Measurements from ENCODE around the gene DNM2.
A peak's percentile ranks its signal among the peaks of the same experiment; 100 is the strongest.
"Not testable (repeated sequence)": the region's sequence is repeated elsewhere in the genome, so short reads cannot be mapped to it uniquely, and the experiment has no call there.

Gene DNM2

DNA sequence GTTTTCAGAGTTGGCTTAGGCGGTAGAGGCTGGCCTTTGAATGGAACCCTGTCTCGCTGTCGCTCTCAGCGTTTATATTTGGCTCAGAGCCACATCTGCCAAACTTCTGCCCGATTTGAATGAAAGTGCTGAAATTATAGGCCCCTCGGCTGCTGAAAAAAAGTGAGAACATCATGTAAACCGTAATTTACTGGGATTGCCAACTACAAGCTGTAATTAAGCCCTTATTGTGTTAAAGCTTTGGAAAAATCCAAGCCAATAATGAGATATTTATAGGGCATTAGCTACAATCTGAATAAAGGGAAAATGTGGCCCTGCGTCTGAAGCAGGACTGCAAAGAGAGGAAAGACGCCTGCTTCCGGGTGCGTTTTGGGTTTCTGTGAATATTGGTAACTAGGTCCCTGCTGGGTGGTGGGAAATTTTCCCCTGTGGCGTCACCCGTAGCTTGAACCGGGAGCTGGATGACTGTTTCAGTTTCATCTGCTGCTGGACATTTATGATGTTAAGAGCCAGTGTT lies 9.9 kb downstream of the DNM2 start:
- no peak for DNase-seq

DNA sequence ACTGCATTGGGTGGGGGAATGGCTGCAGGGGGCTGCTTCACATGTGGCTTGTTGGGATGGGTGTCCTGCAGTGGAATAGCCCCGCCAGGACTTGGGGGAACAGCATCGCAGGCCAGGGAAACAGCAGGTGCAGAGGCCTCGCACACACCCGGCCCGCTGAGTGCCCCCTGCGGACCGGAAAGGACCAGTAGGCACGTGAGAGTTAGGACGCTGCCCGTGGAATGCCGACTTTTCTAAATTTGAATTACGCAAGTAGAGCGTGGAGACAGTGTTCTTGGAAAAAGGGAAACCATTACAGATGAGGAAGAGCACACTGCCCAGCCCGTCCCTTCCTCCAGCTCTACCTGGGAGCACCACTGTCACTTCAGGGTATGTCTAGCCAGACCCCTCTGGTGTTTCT lies 11.5 kb downstream of the DNM2 start:
- DNase-seq, result no peak

DNA sequence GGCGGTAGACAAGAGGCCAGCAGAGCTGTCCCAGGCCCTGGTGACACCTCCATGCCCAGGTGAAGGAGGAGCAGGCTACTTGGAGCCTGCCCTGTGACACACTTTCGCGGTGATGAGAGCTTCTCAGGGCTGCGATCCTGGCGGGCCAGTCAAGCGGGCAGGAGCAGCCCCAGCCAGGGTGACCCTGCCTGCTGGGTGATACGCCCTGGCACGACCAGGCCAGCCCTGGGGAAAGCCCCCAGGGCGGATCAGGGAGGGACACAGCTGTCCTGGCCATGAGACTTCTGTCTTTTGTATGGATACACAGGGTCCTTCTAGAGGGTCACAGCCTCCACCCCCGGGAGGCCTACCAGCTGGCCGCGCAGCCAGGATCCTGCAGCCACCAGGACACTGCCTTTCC lies 13.1 kb downstream of the DNM2 start:
- no peak for DNase-seq

DNA sequence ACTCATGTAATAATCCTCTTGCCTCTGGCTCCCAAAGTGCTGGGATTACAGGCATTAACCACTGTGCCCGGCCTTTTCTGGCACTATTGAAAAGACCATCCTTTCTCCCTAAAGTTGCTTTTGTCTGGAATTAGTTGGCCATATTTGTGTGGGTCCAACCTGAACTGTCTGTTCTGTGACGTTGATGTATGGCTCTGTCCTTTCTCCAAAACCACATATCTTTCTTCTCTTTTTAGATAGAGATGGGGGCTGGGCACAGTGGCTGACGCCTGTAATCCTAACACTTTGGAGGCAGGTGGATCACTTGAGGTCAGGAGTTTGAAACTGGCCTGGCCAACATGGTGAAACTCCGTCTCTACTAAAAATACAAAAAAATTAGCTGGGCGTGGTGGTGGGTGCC lies 17.9 kb downstream of the DNM2 start:
- DNase-seq, result no peak

DNA sequence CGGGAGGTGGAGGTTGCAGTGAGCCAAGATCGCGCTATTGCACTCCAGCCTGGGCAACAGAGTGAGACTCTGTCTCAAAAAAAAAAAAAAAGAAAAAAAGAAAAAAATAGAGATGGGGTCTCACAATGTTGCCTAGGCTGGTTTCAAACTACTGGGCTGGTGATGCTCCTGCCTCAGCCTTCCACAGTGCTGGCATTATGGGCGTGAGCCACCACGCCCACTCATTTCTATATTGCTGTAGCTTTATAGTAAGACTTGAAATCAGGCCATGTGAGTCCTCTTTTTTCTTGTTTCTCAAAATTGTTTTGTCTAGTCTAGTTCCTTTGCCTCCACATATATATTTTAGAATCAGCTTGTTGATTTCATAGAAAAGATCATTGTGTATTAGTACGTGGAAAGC lies 18.3 kb downstream of the DNM2 start:
- no peak for DNase-seq

GRCh38 chr19:10736916-10737551 lies 19.2 kb downstream of the DNM2 start:
- DNase-seq, result no peak

- no peak for DNase-seq
These were observed 19.8 kb downstream of the DNM2 start for GRCh38 chr19:10737722-10738121.

DNA sequence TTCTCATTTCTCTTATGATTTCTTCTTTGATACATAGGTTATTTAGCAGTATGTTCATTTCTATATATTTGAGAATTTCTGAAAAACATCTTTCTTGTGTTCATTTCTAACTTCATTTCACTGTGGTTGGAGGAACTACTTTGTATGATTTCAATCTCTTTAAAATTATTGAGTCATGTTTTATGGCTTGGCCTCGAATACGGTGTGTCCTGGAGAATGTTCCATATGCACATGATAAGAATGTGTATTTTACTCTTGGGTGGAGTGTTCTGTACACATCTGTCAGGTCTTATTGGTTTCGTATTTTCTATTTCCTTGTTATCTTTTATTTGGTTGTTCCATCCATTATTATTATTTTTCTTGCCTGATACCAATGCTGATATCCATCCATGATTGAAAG lies 22.9 kb downstream of the DNM2 start:
- no peak for DNase-seq

- DNase-seq, result no peak
These were observed 24.6 kb downstream of the DNM2 start for GRCh38 chr19:10742476-10742875.

DNA sequence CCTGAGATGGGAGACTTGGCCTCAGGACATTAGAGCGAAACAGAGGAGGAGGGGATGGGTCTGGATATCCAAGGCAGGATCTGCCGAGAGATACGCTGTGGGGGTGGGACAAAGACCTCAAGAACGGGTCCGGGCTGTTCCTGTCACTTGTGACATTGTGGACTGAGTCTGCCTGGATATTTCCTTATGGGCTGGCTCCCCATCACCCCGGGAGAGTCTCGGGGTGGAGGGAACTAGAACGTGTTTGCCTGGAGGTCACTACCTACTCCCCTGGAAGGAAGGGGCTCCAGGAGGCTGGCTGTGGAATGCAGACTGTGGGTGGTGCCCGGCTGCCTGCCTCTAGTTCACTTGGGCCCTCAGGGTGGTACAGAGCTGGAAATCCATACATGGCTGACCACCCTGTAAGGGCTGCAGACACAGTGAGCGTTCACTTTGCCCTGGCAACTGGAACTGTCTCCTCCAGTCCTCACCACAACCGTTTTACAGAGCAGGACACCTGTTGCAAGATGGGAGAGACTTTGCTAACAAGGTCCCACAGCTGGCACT lies 26.4 kb downstream of the DNM2 start:
- DNase-seq, result no peak

DNA sequence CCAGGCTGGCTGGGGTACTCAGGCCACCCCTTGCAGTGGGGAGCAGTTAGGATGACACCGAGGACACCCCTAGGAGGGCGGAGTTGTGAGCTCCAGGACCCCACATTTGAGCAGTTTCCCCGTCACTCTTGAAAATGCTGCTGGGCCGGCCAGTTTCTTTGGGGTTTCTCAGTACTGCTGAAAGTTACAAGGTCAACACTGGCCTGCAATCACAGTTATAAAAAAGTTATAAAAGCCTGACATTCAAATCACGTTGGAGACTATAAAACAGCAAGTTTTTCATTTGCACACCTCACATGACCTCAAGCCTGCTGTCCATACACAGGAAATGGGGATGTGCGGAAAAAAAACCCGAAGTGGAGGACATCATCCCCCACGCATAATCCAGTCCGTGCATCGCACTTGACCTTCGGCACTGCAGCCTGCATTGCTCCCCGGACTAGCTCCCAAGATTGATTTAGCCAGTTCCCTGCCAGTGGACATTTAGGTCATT lies 27.0 kb downstream of the DNM2 start:
- no peak for DNase-seq

DNA sequence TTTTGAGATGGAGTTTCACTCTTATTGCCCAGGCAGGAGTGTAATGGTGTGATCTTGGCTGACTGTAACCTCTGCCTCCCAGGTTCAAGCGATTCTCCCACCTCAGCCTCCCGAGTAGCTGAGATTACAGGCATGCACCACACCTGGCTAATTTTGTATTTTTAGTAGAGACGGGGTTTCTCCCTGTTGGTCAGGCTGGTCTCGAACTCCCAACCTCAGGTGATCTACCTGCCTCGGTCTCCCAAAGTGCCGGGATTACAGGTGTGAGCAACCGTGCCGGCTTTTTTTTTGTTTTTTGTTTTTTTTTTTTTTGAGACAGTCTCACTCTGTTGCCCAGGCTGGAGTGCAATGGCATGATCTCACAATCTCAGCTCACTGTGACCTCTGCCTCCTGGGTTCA lies 28.6 kb downstream of the DNM2 start:
- not testable (repeated sequence) for DNase-seq

GRCh38 chr19:10747271-10747670 lies 29.4 kb downstream of the DNM2 start:
- no peak for DNase-seq

DNA sequence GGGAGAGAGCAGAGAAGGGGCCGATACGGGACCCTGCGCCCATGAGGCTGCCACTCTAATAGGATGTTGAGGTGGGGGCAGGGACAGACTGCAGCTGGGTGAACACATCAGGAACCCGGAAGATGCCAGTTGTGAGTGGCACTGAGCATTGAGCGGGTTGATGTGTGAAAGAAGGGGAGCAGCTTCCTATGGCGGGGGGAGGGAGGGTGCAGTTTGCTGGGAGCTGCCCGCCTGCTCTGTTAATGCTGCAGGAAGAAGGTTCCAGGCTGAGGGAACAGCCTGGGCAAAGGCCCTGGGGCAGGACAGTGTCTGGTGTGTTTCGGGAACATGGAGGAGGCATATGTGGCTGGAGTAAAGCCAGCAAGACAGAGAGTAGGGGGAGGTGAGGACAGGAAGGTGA lies 29.8 kb downstream of the DNM2 start:
- DNase-seq, result no peak

- DNase-seq, result no peak
These were observed 30.5 kb downstream of the DNM2 start for GRCh38 chr19:10748195-10748926.

- DNase-seq, result peak; percentile 23
These were observed 31.1 kb downstream of the DNM2 start for GRCh38 chr19:10748927-10749434.

DNA sequence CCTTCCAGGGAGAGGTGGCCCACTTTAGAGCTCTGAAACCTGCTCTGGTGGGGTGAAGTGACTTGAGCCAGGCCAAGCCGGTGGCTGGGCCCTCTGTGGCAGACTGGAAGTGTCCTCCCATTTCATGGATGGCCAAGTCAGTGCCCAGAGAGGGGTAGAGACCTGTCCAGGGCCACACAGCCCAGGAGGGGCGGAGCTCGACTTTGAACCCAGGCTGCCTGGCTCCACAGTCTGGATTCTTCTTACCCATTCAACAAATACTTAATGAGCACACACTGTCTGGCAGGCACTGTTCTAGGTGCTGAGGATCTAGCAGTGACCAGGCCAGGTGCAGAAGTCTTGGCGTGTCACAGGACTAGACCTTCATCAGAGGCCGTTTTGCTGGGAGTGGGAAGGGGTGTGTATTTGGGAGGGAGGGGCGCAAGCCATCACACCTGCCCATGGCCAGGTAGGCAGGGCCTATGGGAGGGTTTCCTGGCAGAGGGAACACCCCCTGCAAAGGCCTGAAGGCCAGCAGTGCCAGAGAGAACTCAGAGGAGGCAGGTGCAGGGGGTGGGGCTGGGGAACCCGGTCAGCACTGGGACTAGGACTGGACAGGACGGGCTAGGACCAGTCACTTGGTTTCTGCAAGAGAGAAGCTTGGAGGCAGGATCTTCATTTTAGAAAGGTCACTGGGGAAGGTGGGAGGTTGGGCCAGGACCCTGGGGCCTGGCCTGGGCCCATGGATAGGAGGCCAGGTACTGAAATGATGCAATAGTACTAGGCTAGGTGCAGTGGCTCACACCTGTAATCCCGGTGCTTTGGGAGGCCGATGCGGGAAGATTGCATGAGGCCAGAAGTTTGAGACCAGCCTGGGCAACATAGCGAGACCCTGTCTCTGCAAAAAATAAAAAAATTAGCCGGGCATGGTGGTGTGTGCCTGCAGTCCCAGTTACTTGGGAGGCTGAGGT lies 31.8 kb downstream of the DNM2 start:
- DNase-seq, result no peak

GRCh38 chr19:10751109-10751953 lies 33.5 kb downstream of the DNM2 start:
- DNase-seq, result no peak

DNA sequence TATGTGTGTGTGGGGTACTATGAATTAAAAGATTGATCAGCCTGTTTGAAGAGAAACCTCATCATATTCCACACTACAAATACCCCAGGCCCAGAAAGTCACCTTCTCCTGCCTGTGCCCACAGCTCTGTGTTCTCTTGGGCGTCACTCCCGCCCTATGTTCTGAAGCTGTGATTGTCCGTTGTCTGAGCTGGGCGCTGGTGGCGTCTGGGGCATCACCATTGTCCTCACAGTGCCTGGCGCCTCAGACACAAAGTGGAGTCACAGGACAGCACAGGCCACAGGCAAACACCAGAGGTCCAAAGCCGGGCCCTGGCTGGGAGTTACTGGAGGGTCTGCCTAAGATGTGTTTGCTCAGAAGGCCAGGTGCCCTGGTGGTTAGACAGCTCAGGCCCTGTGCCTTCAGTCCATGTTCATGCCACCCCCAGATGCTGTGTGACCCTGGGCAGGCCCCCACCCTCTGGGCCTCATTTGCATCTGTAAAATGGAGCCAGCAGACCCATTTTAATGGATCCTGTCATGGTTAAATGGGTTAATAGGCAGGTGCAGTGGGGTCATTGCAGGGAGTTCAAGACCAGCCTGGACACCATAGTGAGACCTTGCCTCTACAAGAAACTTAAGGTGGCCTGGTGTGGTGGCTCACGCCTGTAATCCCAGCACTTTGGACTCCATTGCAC lies 34.5 kb downstream of the DNM2 start:
- DNase-seq, result no peak

DNA sequence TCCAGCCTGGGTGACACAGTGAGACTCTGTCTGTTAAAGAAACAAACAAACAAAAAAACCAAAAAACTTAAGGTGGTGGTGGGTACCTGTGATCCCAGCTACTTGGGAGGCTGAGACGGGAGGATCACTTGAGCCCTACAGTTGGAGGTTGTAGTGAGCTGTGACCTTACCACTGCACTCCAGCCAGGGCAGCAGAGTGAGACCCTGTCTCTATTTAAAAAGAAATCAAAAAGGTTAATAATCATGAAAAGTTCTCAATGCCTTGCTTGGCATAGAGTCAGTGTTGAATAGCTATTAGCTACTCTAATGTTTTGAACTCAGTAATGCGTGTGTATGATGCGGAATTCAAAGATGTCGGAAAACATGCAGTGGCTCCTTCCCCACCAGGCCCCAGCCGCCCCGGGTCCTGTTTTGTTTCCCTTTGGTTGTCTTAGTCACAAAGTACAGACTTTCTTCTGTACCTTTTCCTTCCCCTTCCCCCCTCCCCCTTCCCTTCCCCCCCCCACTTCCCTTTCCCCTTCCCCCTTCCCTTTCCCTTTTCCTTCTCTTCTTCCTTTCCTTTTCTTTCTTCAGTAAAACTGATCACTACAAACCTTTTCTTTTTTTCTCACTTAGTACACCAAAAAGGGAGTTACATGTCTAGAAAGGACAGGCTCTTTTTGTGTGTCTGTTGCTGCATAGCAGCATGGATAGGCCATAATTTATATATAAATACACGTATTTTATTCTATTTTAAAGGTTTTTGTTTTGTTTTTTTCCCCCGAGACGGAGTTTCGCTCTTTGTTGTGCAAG lies 35.2 kb downstream of the DNM2 start:
- DNase-seq, result no peak
